Pancreas (tissue), 10 donors: ENCODE results near the gene DNM1. TPM values are rescaled to one million over a fixed set of nuclear protein-coding genes. Genes with fewer than 3 reads are reported as not detected.

Experiments
- ATAC-seq, 4 donors: fragments of 200-7000 bp; cut with Tn5 transposase; one replicate each; pipeline versions ENCODE4 v1.8.0 to v1.9.1; 2020; ENCODE audit warnings: mild to moderate bottlenecking in 4 of 4, moderate library complexity in 4 of 4
- DNase-seq, 6 donors: peaks; one replicate each; pipeline ENCODE4 v3.0.0-alpha.2; 2020
- FAIRE-seq: peaks from 2 replicates; lab custom pipeline; 2012; peaks lifted over from hg19 to GRCh38; lab: Jason Lieb, UNC
- H3K27ac ChIP-seq, 4 donors: fragments of 200-600 bp; sonication (generic); 1 replicate in 3 of 4; 2 replicates in 1 of 4; pipeline versions ENCODE4 v1.5.0 to v1.8.0; 2020
- H3K27me3 ChIP-seq, 4 donors: fragments of 200-600 bp; one replicate each; pipeline ENCODE4 v1.8.0; 2021
- H3K36me3 ChIP-seq, 3 donors: fragments of 200-600 bp; sonication (generic) in 1 of 3; one replicate each; pipeline versions ENCODE4 v1.5.0 to v1.8.0; 2020 to 2021
- H3K4me1 ChIP-seq, 3 donors: fragments of 200-600 bp; one replicate each; pipeline ENCODE4 v1.8.0; 2021
- H3K4me3 ChIP-seq, 4 donors: fragments of 200-600 bp; sonication (generic) in 2 of 4; one replicate each; pipeline versions ENCODE4 v1.5.0 to v1.8.0; 2020 to 2021
- H3K9me3 ChIP-seq, 4 donors: fragments of 200-600 bp; one replicate each; pipeline ENCODE4 v1.8.0; 2021
- WGBS, 2 donors: extraction: QIAGEN DNeasy Blood & Tissue Kit; methylation state at CpG; one replicate each; pipeline ENCODE4 v1.1.7; 2013; 5-methylcytosine and 5-hydroxymethylcytosine counted together
- intact Hi-C, 3 donors: fragments of 100-400 bp; cut with DNase I; formaldehyde crosslinking; loops; one replicate each; pipeline versions ENCODE4 v1.11.1 to v1.14.2; 2022
- polyA plus RNA-seq, 2 donors: library from polyadenylated mRNA; stranded (reverse); fragments of 200-250 nt; gene quantifications; one replicate each; pipeline ENCODE4 v1.2.3, GENCODE V29; 2013
- total RNA-seq, 6 donors: library from RNA; stranded (reverse); fragmentation: NEBNext Ultra II Directional in 4 of 6; extraction: Animal tissue kit (Norgen Biotek cat#: 25700) in 4 of 6; gene quantifications; one replicate each; pipeline versions ENCODE4 v1.2.1 to v1.2.4, GENCODE V29; 2021 to 2023
- TF ChIP-seq, protein P1 (sequence below), 4 donors: fragments of 200-600 bp; sonication (generic) in 3 of 4; IDR thresholded peaks; one replicate each; pipeline versions ENCODE4 v1.5.0 to v1.8.0; 2021; ENCODE audit warnings: antibody characterized with exemption in 4 of 4
- donor health status: healthy with polysubstance abuse.
- donor health status: DM: no; HTN: no; CAD: no; lungs with moderate emphysema.
- donor health status: DM: no; HTN: no; CAD: no.
- donor health status: control.
- donor health status: control.
- donor health status: Bipolar disorder and iron deficiency.
- donor health status: DM: yes; HTN: yes; CAD: no.
- donor health status: DM: no; HTN: no; CAD: no.
- donor health status: DM: no; HTN: no; CAD: no.
- donor health status: DM: yes; HTN: yes; CAD: no.

The DNM1 gene
- total and polyA plus RNA-seq, 8 donors, result 5.8 to 23.1 (median 12.3) TPM

- Histone ChIP-seq H3K4me1 (peaks cover 0 to 3% (median 0%) of the 10 kb centered on the region in 3 donors), H3K27me3 (no peaks in the 10 kb centered on the region), H3K9me3 (no peaks in the 10 kb centered on the region), H3K36me3 (peaks cover 0 to 48% (median 2%) of the 10 kb centered on the region in 3 donors), H3K4me3 (no peak overlapping the region), H3K27ac (no peak overlapping the region)
- WGBS, 2 donors, result 97 to 99% methylated on average over 4 of the region's 4 CpGs
- no peak for ATAC-seq
- DNase-seq, result no peak
- intact Hi-C loops, result no loop called here
- TF ChIP-seq, protein P1, sequence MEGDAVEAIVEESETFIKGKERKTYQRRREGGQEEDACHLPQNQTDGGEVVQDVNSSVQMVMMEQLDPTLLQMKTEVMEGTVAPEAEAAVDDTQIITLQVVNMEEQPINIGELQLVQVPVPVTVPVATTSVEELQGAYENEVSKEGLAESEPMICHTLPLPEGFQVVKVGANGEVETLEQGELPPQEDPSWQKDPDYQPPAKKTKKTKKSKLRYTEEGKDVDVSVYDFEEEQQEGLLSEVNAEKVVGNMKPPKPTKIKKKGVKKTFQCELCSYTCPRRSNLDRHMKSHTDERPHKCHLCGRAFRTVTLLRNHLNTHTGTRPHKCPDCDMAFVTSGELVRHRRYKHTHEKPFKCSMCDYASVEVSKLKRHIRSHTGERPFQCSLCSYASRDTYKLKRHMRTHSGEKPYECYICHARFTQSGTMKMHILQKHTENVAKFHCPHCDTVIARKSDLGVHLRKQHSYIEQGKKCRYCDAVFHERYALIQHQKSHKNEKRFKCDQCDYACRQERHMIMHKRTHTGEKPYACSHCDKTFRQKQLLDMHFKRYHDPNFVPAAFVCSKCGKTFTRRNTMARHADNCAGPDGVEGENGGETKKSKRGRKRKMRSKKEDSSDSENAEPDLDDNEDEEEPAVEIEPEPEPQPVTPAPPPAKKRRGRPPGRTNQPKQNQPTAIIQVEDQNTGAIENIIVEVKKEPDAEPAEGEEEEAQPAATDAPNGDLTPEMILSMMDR (IDR thresholded peaks at IDR 0.05), result no peak
- no peak for FAIRE-seq
Observed at GRCh38 chr9:128167209-128167608, 36.0 kb upstream of the DNM1 start.

DNA sequence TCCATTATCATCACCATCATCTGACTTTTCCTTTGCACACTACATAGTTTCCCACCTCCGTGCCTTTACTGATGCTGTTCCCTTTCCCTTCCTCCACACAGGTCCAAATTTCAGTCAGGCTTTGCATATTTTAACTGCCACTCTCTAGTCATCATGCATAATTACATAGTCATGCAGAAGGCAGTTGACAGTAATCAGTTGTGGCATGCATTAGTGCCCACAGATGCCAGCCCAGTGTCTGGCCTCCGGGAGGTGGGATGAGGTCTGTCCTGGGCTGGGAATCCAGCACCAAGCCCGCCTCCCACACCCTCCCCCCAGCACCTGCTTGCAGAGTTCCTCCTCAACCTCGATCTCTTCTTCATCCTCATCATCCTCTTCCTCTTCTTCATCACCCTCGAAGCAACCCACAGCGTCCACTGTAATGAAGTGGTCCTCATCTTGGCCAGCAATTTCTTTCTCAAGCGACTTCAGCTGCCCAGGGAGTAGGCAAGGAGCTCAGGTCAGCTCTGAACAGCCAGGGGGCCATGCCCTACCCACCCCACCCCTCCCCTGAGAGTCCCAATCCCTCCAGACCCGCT is 34.4 kb upstream of the DNM1 start:
- peaks cover 0 to 48% (median 2%) of the 10 kb centered on the region in 3 donors for H3K36me3 ChIP-seq
- no peak overlapping the region for H3K27ac ChIP-seq
- FAIRE-seq, result no peak
- no peaks in the 10 kb centered on the region for H3K27me3 ChIP-seq
- 86 to 88% methylated on average over 8 of the region's 8 CpGs for WGBS, 2 donors
- intact Hi-C loops, result no loop called here
- H3K4me3 ChIP-seq, result no peak overlapping the region
- DNase-seq, result no peak
- ATAC-seq, result no peak
- H3K4me1 ChIP-seq, result no peaks in the 10 kb centered on the region
- H3K9me3 ChIP-seq, result no peaks in the 10 kb centered on the region
- TF ChIP-seq, protein P1 (IDR thresholded peaks at IDR 0.05), result no peak

- FAIRE-seq (no peak), DNase-seq (no peak), ATAC-seq (no peak)
- intact Hi-C loops, result no loop called here
- TF ChIP-seq, protein P1 (IDR thresholded peaks at IDR 0.05), result no peak
- Histone ChIP-seq H3K9me3 (no peaks in the 10 kb centered on the region), H3K27ac (no peak overlapping the region), H3K36me3 (peaks cover 0 to 48% (median 2%) of the 10 kb centered on the region in 3 donors), H3K27me3 (no peaks in the 10 kb centered on the region), H3K4me3 (no peak overlapping the region), H3K4me1 (no peaks in the 10 kb centered on the region)
- 82 to 85% methylated on average over 8 of the region's 8 CpGs for WGBS, 2 donors
Observed at GRCh38 chr9:128169492-128169891, 33.7 kb upstream of the DNM1 start.

DNA sequence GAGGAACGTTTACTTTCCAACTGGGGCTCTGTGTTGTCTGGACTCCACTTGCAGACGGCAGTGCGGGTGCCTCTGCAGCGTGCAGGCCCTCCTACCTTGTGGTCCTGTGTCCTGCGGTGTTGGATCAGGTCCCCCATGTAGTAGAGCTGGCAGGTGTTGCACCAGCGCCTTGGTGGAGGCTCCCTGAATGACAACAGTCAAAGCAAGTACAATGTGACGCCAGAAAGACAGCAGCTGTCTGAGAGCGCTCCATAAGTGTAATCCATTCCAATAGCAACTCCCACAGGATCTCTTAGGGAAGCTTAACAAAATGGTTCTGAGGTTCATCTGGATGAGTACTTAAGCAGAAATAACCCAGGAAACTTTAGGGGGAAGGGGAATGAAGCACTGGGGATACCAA is 33.3 kb upstream of the DNM1 start:
- FAIRE-seq (no peak), ATAC-seq (no peak), DNase-seq (no peak)
- Histone ChIP-seq H3K27me3 (no peaks in the 10 kb centered on the region), H3K9me3 (no peaks in the 10 kb centered on the region), H3K27ac (no peak overlapping the region), H3K4me1 (no peaks in the 10 kb centered on the region), H3K4me3 (no peak overlapping the region), H3K36me3 (peaks cover 0 to 44% (median 2%) of the 10 kb centered on the region in 3 donors)
- intact Hi-C loops, result no loop called here
- TF ChIP-seq, protein P1 (IDR thresholded peaks at IDR 0.05), result no peak
- 90 to 92% methylated on average over 8 of the region's 8 CpGs for WGBS, 2 donors

- Histone ChIP-seq H3K9me3 (no peaks in the 10 kb centered on the region), H3K27me3 (no peaks in the 10 kb centered on the region), H3K27ac (no peak overlapping the region), H3K36me3 (peaks cover 5 to 38% (median 11%) of the 10 kb centered on the region in 3 donors), H3K4me1 (no peaks in the 10 kb centered on the region), H3K4me3 (no peak overlapping the region)
- TF ChIP-seq, protein P1 (IDR thresholded peaks at IDR 0.05), result no peak
- DNase-seq, result peak in 1 of 6 donors; percentile 5
- 67 to 94% methylated on average over 4 of the region's 4 CpGs for WGBS, 2 donors
- ATAC-seq, result no peak
- no peak for FAIRE-seq
- intact Hi-C loops, result no loop called here
Observed at GRCh38 chr9:128174062-128174461, 29.1 kb upstream of the DNM1 start.
